T-helper 22 cell (primary cell): ENCODE results near the gene COMMD6.

Experiments
- DNase-seq: peaks from one replicate; pipeline ENCODE4 v3.0.0-alpha.2; 2020; ENCODE audit warnings: low read depth

The COMMD6 gene

DNA sequence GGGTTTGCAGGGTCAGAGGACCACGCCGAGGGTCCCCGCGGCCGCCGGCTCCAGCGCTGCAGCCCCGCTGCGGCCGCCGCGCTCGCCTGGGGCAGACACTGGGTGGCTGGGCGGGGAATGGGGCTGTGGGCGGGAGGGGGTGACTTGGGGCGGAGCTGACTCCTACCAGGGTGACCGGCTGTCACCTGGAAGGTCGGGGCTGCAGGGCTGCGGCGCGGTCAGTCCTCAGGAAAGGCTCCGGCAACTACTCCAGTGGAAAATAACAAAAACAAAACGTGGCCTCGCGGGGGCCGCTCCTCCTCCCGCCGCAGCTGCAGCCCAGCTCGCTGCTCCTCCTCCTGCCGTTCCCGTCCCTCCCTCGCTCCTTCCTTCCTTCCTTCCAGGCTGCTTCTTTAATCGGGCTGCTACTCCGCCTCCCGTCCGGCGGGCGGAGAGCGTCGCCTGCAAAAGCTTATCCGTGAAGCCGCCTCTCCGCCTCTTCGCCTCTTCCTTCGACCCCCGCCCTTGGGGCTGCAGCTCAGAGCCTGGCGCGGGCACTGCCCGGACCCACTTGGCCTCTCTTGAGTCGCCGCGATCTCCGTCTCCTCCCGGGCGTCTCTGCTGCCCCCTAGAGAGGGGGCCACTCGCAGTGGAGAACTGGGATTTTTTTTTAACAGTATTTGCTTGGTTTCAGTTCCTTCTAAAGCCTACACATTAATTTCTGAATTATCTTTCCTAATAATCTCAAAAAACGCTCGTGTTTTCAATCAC is 55.4 kb downstream of the COMMD6 start, which contains the start of gene TBC1D4:
TBC1D4 (minus strand) TSS at position 100 of the 750 bp plus-strand sequence. CDS start 402 bp downstream, outside the sequence.
- no peak for DNase-seq

DNA sequence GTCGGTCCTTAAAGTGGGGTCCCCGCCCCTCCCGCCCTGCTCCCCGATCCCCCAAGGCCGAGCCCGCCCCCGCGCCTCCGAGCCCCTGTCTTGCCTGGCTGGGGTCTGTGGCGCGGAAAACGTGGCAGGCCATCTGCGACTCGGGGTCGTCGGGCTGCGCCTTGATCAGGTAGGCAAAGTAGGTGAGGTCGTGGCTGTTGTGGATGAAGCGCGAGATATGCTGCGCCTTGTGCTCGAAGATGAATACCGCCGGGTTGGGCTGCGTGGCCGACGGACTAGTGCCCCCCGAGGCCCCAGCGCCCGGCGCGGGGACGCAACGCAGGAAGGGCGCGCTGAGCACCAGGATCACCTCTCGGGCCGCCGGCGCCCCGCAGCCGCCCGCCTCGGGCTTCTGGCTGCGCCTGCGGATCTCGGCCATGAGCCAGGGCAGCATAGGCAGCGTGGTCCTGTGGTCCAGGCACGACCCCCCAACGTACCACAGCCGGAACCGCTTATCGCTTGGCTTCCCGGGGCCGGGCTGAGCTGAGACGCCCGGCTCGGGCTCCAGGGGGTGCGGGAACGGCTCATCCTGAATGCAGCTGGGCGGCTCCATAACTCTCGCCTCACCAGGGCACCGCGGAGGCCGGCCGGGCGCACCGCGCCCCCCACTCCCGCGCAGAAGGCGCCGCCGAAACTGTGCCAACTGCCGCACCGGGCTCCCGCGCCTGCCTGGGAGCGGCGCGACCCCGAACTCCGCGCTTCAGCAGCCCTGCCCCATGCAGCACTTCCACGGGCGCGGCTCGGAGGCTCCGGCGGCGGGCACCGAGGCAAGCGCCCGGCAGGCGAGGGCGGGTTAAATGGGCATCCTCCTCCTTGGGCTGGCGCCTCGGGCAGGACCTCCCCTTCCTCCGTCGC is 56.2 kb downstream of the COMMD6 start:
- DNase-seq = no peak

DNA sequence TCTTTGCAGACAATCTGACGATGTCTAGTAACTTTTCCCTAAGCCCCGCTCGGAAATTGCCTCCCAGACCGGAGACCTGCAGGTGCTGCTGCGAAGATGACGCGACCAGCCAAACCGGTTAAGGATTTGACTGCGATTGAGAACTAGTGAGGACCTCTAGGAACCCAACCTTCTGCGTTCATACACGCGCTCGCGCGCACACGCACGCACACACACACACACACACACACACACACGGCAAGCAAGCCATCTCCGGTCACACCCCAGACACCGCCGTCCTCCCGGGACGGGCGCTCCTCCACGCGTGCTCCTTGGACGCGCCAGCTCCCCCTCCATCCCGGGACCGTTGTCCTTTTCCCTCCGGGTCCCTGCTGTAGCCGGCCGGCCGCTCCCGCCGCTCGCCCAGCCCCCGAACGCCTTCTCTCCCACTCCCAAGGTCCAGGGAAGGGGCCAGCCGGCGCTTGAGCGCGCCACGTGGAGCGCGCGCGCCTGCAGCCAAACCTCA is 56.9 kb downstream of the COMMD6 start:
- no peak for DNase-seq

DNA sequence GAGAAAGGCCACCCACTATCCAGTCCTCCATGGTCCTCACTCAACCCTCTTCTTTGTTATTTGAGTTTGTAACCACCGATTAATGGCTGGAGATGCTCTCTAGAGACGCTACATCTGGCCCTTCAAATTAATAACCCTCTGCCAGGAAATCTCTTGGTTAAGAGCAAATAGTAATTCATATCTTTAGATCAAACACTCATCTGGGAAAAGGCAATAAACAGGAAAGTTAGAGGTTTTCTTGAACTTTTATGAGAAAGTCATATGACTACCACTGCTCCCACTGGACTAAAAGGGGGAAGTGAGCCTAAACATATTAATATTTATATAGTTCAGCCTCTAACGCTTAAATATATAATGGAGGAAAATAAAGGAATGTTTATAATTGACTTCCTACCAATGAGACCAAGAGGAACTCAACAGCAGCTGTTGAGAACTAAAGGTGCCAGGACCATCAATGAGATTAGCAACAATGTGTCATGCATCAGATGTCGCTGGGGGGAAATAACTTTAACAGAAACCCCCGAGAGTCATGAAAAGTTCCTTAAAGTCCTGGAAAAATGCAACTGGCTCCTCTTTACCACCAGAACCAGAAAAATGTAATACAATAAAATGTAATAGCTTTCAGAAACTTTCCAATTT is 58.4 kb downstream of the COMMD6 start:
- no peak for DNase-seq

DNA sequence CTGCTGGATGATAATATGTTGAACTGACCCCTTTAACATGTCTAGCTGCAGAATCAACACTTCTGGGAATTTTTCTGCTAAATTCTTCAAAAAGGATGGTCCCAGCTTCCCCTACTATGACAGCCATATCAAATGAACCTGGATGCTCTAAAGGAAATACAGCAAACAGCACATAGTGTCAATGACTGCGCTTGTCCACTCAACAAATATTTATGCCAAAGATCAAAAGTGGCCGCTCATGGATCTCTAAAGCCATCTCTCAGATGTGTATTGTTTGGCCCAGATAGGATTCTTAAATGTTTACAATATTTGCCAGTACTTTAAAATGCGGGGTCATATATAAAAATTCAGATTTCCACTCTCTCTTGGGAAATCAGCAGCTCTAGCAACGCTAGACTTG is 59.0 kb downstream of the COMMD6 start:
- no peak for DNase-seq
